Measurements from ENCODE around the gene C1orf167.

The C1orf167 gene

DNA sequence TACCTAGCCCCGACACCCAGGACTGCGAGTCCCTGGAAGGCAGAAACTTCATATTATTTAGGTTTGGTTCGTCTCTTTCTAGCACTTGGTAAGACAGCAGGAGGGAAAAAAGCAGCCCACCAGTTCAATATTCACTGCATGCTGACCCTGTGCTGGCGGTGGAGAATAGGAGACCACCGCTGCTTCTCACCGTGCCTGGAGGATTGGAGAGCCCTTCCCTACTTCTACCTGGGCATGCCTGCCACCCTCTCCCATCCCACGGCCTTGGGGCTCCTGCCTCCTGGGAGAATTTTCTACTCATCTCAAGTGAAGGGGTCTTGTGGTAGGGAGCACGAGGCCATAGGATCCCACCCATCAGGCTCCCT is 38.4 kb downstream of the C1orf167 start:
- TF ChIP-seq RAD21 (IDR thresholded peaks at IDR 0.05; ENCODE audit: low read depth) = no peak
- TF ChIP-seq EGR1 (IDR thresholded peaks at IDR 0.05) = no peak
- no peak for TF ChIP-seq FOXM1 (IDR thresholded peaks at IDR 0.05; ENCODE audit: borderline replicate concordance, low read depth)

- TF ChIP-seq ZBTB7A (IDR thresholded peaks at IDR 0.05; ENCODE audit: low read depth) = no peak
- no peak for TF ChIP-seq NFIC (IDR thresholded peaks at IDR 0.05)
- TF ChIP-seq EP300 (IDR thresholded peaks at IDR 0.05; ENCODE audit: borderline replicate concordance) = no peak
- TF ChIP-seq REST (IDR thresholded peaks at IDR 0.05; ENCODE audit: low read depth) = no peak
- no peak for TF ChIP-seq FOXM1 (IDR thresholded peaks at IDR 0.05; ENCODE audit: borderline replicate concordance, low read depth)
- TF ChIP-seq, protein P1, sequence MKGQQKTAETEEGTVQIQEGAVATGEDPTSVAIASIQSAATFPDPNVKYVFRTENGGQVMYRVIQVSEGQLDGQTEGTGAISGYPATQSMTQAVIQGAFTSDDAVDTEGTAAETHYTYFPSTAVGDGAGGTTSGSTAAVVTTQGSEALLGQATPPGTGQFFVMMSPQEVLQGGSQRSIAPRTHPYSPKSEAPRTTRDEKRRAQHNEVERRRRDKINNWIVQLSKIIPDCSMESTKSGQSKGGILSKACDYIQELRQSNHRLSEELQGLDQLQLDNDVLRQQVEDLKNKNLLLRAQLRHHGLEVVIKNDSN (IDR thresholded peaks at IDR 0.05) = no peak
- no peak for TF ChIP-seq TCF12 (IDR thresholded peaks at IDR 0.05; ENCODE audit: low read depth)
- no peak for TF ChIP-seq TEAD4 (IDR thresholded peaks at IDR 0.05)
- TF ChIP-seq RAD21 (IDR thresholded peaks at IDR 0.05; ENCODE audit: low read depth) = no peak
- no peak for TF ChIP-seq TAF1 (IDR thresholded peaks at IDR 0.05; ENCODE audit: low read depth)
- no peak for TF ChIP-seq CEBPB (IDR thresholded peaks at IDR 0.05)
- no peak for TF ChIP-seq EGR1 (IDR thresholded peaks at IDR 0.05)
- no peak for TF ChIP-seq CREB1 (IDR thresholded peaks at IDR 0.05; ENCODE audit: low read depth)
- no peak for TF ChIP-seq MAX (IDR thresholded peaks at IDR 0.05)
- no peak for TF ChIP-seq YY1 (IDR thresholded peaks at IDR 0.05; ENCODE audit: low read depth)
Measured at GRCh38 chr1:11800756-11801433, 38.9 kb downstream of the C1orf167 start.

DNA sequence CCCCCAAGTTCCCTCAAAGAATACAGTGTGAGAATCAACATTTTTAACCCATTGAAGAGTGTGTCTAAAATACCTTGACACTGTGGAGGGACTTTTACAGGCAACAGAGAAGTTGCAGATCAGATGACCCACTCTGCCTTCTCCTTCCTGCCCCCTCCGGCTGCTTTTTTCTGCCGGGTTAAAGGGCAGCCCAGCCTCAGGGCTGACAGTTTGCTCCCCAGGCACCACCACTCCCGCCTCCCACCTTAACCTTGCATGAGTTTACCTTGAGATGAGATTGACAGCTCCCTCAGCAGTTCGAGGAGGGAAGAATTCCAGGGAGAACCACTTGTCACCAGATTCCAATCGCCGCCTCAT is 40.6 kb downstream of the C1orf167 start:
- no peak for TF ChIP-seq EP300 (IDR thresholded peaks at IDR 0.05; ENCODE audit: borderline replicate concordance)
- no peak for TF ChIP-seq ZBTB7A (IDR thresholded peaks at IDR 0.05; ENCODE audit: low read depth)
- no peak for TF ChIP-seq YY1 (IDR thresholded peaks at IDR 0.05; ENCODE audit: low read depth)
- TF ChIP-seq NFIC (IDR thresholded peaks at IDR 0.05) = no peak
- TF ChIP-seq, protein P1 (IDR thresholded peaks at IDR 0.05) = no peak
- TF ChIP-seq TEAD4 (IDR thresholded peaks at IDR 0.05) = no peak
- no peak for TF ChIP-seq TCF12 (IDR thresholded peaks at IDR 0.05; ENCODE audit: low read depth)
- no peak for TF ChIP-seq REST (IDR thresholded peaks at IDR 0.05; ENCODE audit: low read depth)
- TF ChIP-seq TAF1 (IDR thresholded peaks at IDR 0.05; ENCODE audit: low read depth) = no peak
- no peak for TF ChIP-seq CEBPB (IDR thresholded peaks at IDR 0.05)
- no peak for TF ChIP-seq EGR1 (IDR thresholded peaks at IDR 0.05)
- TF ChIP-seq FOXM1 (IDR thresholded peaks at IDR 0.05; ENCODE audit: borderline replicate concordance, low read depth) = no peak
- TF ChIP-seq MAX (IDR thresholded peaks at IDR 0.05) = no peak
- TF ChIP-seq CREB1 (IDR thresholded peaks at IDR 0.05; ENCODE audit: low read depth) = no peak
- no peak for TF ChIP-seq RAD21 (IDR thresholded peaks at IDR 0.05; ENCODE audit: low read depth)

GRCh38 chr1:11802973-11803885 is 41.2 kb downstream of the C1orf167 start:
- TF ChIP-seq NFIC (IDR thresholded peaks at IDR 0.05) (peak; percentile 15; the same call in 1 of the 2 replicates), TCF12 (IDR thresholded peaks at IDR 0.05; ENCODE audit: low read depth) (no peak), YY1 (IDR thresholded peaks at IDR 0.05; ENCODE audit: low read depth) (0 out of 2 replicates have a peak, but pooled peaks have one; percentile 19)

DNA sequence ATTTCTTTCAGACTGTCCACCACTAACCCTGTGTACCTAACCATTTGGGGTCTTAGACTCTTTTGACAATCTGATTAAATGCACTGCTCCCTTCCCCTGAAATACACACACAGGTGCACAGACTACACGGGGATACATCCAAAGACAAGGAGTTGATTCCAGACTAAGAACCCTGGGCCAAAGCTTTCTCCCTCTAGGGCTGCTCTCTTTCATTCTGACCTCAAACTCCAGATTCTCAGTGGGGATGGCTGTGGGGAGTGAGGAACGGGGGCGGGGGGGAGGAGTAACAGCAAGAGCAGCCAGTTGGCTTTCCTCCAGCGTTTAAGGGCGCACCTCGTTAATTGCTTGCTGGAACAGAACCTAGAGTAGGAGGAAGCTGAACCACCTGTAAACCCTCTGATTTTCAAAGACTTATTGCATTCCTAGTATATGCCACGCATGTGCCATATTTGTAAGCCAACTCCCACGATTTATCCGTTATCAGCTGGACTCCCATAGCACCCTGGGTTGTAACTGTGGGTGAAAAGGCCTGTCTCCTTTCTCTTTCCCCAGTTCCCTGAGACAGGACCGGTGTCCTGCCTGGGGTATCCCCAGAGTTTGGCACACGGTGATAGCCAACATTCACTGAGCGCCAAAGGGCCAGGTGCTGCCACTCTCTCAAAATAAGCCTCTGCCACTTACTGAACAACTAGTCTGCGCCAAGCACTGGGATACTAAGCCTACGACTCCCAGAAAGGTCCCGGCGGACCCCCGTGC is 42.9 kb downstream of the C1orf167 start:
- TF ChIP-seq NFIC (IDR thresholded peaks at IDR 0.05) (peak; percentile 81), ZBTB7A (IDR thresholded peaks at IDR 0.05; ENCODE audit: low read depth) (no peak)

All from Ishikawa (cell line).